Endothelial cell of umbilical vein (primary cell): ENCODE data around the gene AADACL4.

Experiments used
- CTCF ChIP-seq, 2 donors: IDR thresholded peaks; 1 replicate in 1 of 2; 2 replicates in 1 of 2; pipeline ENCODE4 v1.5.1; 2011; ENCODE audit warnings: low read length in 2 of 2, mild to moderate bottlenecking in 2 of 2, moderate library complexity in 2 of 2, control low read depth in 1 of 2, inconsistent platforms in 1 of 2, low read depth in 1 of 2; ENCODE audit not compliant: insufficient read depth in 1 of 2; ENCODE audit errors: extremely low read depth in 1 of 2
- EZH2 ChIP-seq: IDR thresholded peaks from 2 replicates; pipeline ENCODE4 v1.6.1; 2012; ENCODE audit warnings: borderline replicate concordance, low read depth, mild to moderate bottlenecking, moderate library complexity, low read length, inconsistent platforms; ENCODE audit not compliant: severe bottlenecking
- MAX ChIP-seq: IDR thresholded peaks from 2 replicates; pipeline ENCODE4 v1.6.1; 2011; ENCODE audit not compliant: insufficient read depth, insufficient read length
- POLR2A ChIP-seq: IDR thresholded peaks from 2 replicates; pipeline ENCODE4 v1.6.1; 2012; ENCODE audit warnings: low read depth, mild to moderate bottlenecking, control low read depth, low read length
- POLR2AphosphoS5 ChIP-seq: IDR thresholded peaks from 2 replicates; pipeline ENCODE4 v1.6.1; 2012; ENCODE audit warnings: low read depth, mild to moderate bottlenecking, control low read depth, low read length, moderate library complexity; ENCODE audit not compliant: insufficient read depth

- TF ChIP-seq CTCF (IDR thresholded peaks at IDR 0.05; ENCODE audit: extremely low read depth in 1 of 2, insufficient read depth in 1 of 2, low read depth in 1 of 2, low read length in 2 of 2) (no peak), POLR2AphosphoS5 (no peak), EZH2 (no peak), POLR2A (no peak), MAX (no peak)
Measured at GRCh38 chr1:12648741-12649140, 4.9 kb downstream of the AADACL4 start.
